Adrenal gland (tissue), 12 donors: ENCODE data around the gene TWNK. TPM values are rescaled to one million over a fixed set of nuclear protein-coding genes. Genes with fewer than 3 reads are reported as not detected.

Source experiments
- DNase-seq, 7 donors: peaks; one replicate each; pipeline ENCODE4 v3.0.0-alpha.2; 2019 to 2020
- H3K27ac ChIP-seq, 5 donors: fragments of 200-600 bp; sonication (generic) in 4 of 5; 1 replicate in 3 of 5; 2 replicates in 2 of 5; pipeline versions ENCODE4 v1.5.1 to v1.8.0; 2016 to 2020; ENCODE audit warnings: mild to moderate bottlenecking in 1 of 5
- H3K27me3 ChIP-seq: fragments of 200-600 bp; 2 replicates; pipeline ENCODE4 v1.8.0; 2021
- H3K36me3 ChIP-seq, 2 donors: fragments of 200-600 bp; replicated peaks in 1 of 2; 1 replicate in 1 of 2; 2 replicates in 1 of 2; pipeline versions ENCODE4 v1.5.1 to v1.8.0; 2018 to 2022
- H3K4me1 ChIP-seq, 2 donors: fragments of 200-600 bp; replicated peaks in 1 of 2; 1 replicate in 1 of 2; 2 replicates in 1 of 2; pipeline versions ENCODE4 v1.5.1 to v1.8.0; 2018 to 2021
- H3K4me3 ChIP-seq, 4 donors: fragments of 200-600 bp; sonication (generic) in 3 of 4; one replicate each; pipeline ENCODE4 v1.5.1; 2016 to 2018
- H3K9me3 ChIP-seq, 3 donors: fragments of 200-600 bp; sonication (generic) in 1 of 3; replicated peaks in 1 of 3; 1 replicate in 2 of 3; 2 replicates in 1 of 3; pipeline versions ENCODE4 v1.5.1 to v1.8.0; 2016 to 2021
- CTCF ChIP-seq, 6 experiments: fragments of 450-650 bp in 4 of 6; fragments of 200-600 bp in 2 of 6; sonication (generic) in 1 of 6; IDR thresholded peaks; 1 replicate in 5 of 6; 2 replicates in 1 of 6; pipeline versions ENCODE4 v1.5.1 to v1.8.0; 2016 to 2021; ENCODE audit warnings: antibody characterized with exemption in 6 of 6, mild to moderate bottlenecking in 2 of 6, moderate library complexity in 1 of 6
- POLR2A ChIP-seq, 2 donors: fragments of 450-650 bp; IDR thresholded peaks; one replicate each; pipeline ENCODE4 v1.6.1; 2017; ENCODE audit warnings: antibody characterized with exemption in 2 of 2, mild to moderate bottlenecking in 2 of 2, moderate library complexity in 1 of 2
- WGBS, 4 donors: extraction: QIAGEN DNeasy Blood & Tissue Kit in 2 of 4; methylation state at CpG; one replicate each; pipeline versions ENCODE4 v1.1.5 to v1.1.7; 2013 to 2017; 5-methylcytosine and 5-hydroxymethylcytosine counted together
- intact Hi-C, 2 donors: fragments of 100-400 bp; cut with DNase I; formaldehyde crosslinking; loops; one replicate each; pipeline versions ENCODE4 v1.14.1 to v1.15.0; 2022 to 2023
- polyA plus RNA-seq, 3 donors: library from polyadenylated mRNA; stranded (reverse); fragments of 200-250 nt in 2 of 3; fragments of 350-450 nt in 1 of 3; fragmentation: Illumina TruSeq in 1 of 3; extraction: RNeasy Lipid Tissue Mini Kit (QIAGEN cat#74804) in 1 of 3; gene quantifications; one replicate each; pipeline ENCODE4 v1.2.3, GENCODE V29; 2013 to 2014
- total RNA-seq, 9 donors: library from RNA; depleted of rRNA in 4 of 9; stranded (reverse); fragments of >200 nt in 4 of 9; fragments of 120-200 nt in 1 of 9; fragmentation: NEBNext Ultra II Directional in 1 of 9; extraction: Animal tissue kit (Norgen Biotek cat#: 25700) in 1 of 9; gene quantifications; one replicate each; pipeline versions ENCODE4 v1.1.0 to v1.2.4, GENCODE V29; 2013 to 2023
- donor health status: healthy with polysubstance abuse.
- donor health status: Bipolar disorder and iron deficiency.
- donor health status: DM: yes; HTN: yes; CAD: no.
- donor health status: DM: no; HTN: no; CAD: no.
- donor health status: DM: no; HTN: no; CAD: no.
- donor health status: DM: yes; HTN: yes; CAD: no.

The TWNK gene
- total and polyA plus RNA-seq, 12 donors = 5.3 to 21.8 (median 9.3) TPM

GRCh38 chr10:100984672-100985177, 2.6 kb upstream of the TWNK start:
- DNase-seq = peak in 2 of 7 donors; percentile 11 to 46
- H3K27ac ChIP-seq = no peak overlapping the region
- peaks cover 16 to 30% of the 10 kb centered on the region in 2 donors for H3K4me1 ChIP-seq
- no peak overlapping the region for H3K4me3 ChIP-seq
- intact Hi-C loops = no loop called here
- WGBS, 4 donors = 76 to 93% (median 79%) methylated on average over 2 of the region's 2 CpGs
- H3K27me3 ChIP-seq = no peaks in the 10 kb centered on the region
- no peaks in the 10 kb centered on the region for H3K9me3 ChIP-seq
- TF ChIP-seq CTCF (IDR thresholded peaks at IDR 0.05) = no peak
- TF ChIP-seq POLR2A (IDR thresholded peaks at IDR 0.05) = no peak
- H3K36me3 ChIP-seq = peaks cover 0 to 39% of the 10 kb centered on the region in 2 donors

GRCh38 chr10:100985336-100985735, 2.0 kb upstream of the TWNK start:
- peaks cover 0 to 39% of the 10 kb centered on the region in 2 donors for H3K36me3 ChIP-seq
- peak in 1 of 7 donors; percentile 9 for DNase-seq
- no peak for TF ChIP-seq CTCF (IDR thresholded peaks at IDR 0.05)
- WGBS, 4 donors = 68 to 74% (median 70%) methylated on average over 5 of the region's 5 CpGs
- H3K27ac ChIP-seq = no peak overlapping the region
- peaks cover 16 to 30% of the 10 kb centered on the region in 2 donors for H3K4me1 ChIP-seq
- H3K9me3 ChIP-seq = no peaks in the 10 kb centered on the region
- H3K27me3 ChIP-seq = no peaks in the 10 kb centered on the region
- intact Hi-C loops = no loop called here
- H3K4me3 ChIP-seq = no peak overlapping the region

DNA sequence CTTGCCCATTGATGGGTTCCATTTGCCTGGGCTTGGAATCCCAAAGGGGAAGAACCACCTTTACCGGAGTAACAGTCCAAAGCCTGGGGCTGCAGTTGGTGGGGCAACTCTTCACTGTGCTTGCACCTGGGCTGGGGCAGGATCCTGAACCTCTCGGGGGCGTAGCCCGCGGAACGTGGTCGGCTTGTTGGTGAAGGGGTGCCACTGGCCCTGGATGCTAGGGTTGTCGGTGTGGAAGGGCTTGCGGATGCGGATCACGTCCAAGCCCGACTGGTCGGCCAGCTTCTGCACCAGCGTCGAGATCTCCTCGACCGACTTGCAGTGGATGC, 756 bp upstream of the TWNK start:
- intact Hi-C loops = no loop called here
- peak in 1 of 7 donors; percentile 14 for DNase-seq
- Histone ChIP-seq H3K4me1 (peaks cover 16 to 30% of the 10 kb centered on the region in 2 donors), H3K9me3 (no peaks in the 10 kb centered on the region), H3K27ac (peak overlapping the region in 1 of 5 donors; percentile 83), H3K27me3 (no peaks in the 10 kb centered on the region), H3K36me3 (peaks cover 0 to 39% of the 10 kb centered on the region in 2 donors), H3K4me3 (peak overlapping the region in 3 of 4 donors; percentile 10 to 75 (median 74))
- no peak for TF ChIP-seq CTCF (IDR thresholded peaks at IDR 0.05)
- no peak for TF ChIP-seq POLR2A (IDR thresholded peaks at IDR 0.05)
- 0 to 14% (median 10%) methylated on average over 2 to 17 of the region's 17 CpGs for WGBS, 4 donors

DNA sequence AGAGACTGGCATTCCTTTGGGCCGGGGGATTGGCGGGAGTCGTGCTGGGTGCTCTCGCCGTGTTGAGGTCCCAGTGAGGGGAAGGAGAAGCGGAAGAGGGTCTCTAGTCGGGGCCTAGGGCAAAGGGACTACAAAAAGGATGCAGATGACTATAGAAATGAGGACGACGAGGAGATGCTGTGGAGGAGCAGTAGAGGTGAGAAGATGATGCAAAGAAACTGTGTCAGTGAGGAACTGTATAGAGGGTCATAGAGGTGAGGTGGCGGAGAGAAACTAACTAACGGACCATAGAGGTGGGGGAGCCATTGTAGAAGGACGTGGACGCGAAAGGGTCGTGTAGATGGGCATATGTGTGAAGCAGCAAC, 324 bp downstream of the TWNK start:
- 2 to 3% (median 2%) methylated on average over 15 of the region's 15 CpGs for WGBS, 4 donors
- Histone ChIP-seq H3K27me3 (no peaks in the 10 kb centered on the region), H3K4me1 (peaks cover 16 to 30% of the 10 kb centered on the region in 2 donors), H3K4me3 (peak overlapping the region; percentile 10 to 75 (median 61)), H3K9me3 (no peaks in the 10 kb centered on the region), H3K36me3 (peaks cover 0 to 33% of the 10 kb centered on the region in 2 donors), H3K27ac (peak overlapping the region in 2 of 5 donors; percentile 77 to 83)
- no peak for TF ChIP-seq CTCF (IDR thresholded peaks at IDR 0.05)
- no peak for TF ChIP-seq POLR2A (IDR thresholded peaks at IDR 0.05)
- intact Hi-C loops = no loop called here
- DNase-seq = no peak
